PC-3 (cell line): ENCODE data around the gene ANKS1B. TPM values are rescaled to one million over a fixed set of nuclear protein-coding genes. Genes with fewer than 3 reads are reported as not detected.
"Not testable (repeated sequence)": the region's sequence is repeated elsewhere in the genome, so short reads cannot be mapped to it uniquely, and the experiment has no call there.

Experiments used
- ATAC-seq: fragments of 200-7000 bp; cut with Tn5 transposase; 2 replicates; pipeline ENCODE4 v1.9.1; 2020; ENCODE audit warnings: mild to moderate bottlenecking, moderate library complexity
- BruUV-seq: library from RNA; stranded (reverse); fragments of 400-500 nt; replicated peaks from 2 replicates; lab custom pipeline; 2021; lab: Mats Ljungman, UMichigan
- CTCF ChIA-PET: fragments of 300-600 bp; sonication (Branson Sonifier 250); formaldehyde crosslinking; loops from one replicate; lab custom pipeline; 2022; ENCODE audit warnings: antibody characterized with exemption; lab: Charles Lee
- POLR2A ChIA-PET: fragments of 300-600 bp; sonication (Branson Sonifier 250); formaldehyde crosslinking; loops from one replicate; lab custom pipeline; 2022; ENCODE audit warnings: antibody characterized with exemption; ENCODE audit not compliant: unreplicated experiment; lab: Charles Lee
- DNase-seq: peaks from one replicate; pipeline ENCODE4 v3.0.0-alpha.2; 2015
- H2AFZ ChIP-seq: fragments of 300-600 bp; sonication (generic); 2 replicates; pipeline ENCODE4 v1.6.0; 2016; ENCODE audit warnings: antibody characterized with exemption, low read length
- H3F3A ChIP-seq: fragments of 300-600 bp; sonication (generic); one replicate; pipeline ENCODE4 v1.6.0; 2017; ENCODE audit warnings: antibody characterized with exemption, low read length, control low read depth, mild to moderate bottlenecking; ENCODE audit not compliant: unreplicated experiment
- H3K27ac ChIP-seq: fragments of 300-600 bp; sonication (generic); 2 replicates; pipeline ENCODE4 v1.5.1; 2016; ENCODE audit warnings: mild to moderate bottlenecking, low read length
- H3K27me3 ChIP-seq: fragments of 300-600 bp; sonication (generic); 2 replicates; pipeline ENCODE4 v1.6.1; 2016; ENCODE audit warnings: low read length, mixed read lengths
- H3K36me3 ChIP-seq: fragments of 300-600 bp; sonication (generic); 2 replicates; pipeline ENCODE4 v1.6.1; 2016; ENCODE audit warnings: low read depth, mixed run types, low read length, mixed read lengths
- H3K4me1 ChIP-seq: fragments of 300-600 bp; sonication (generic); 2 replicates; pipeline ENCODE4 v1.5.1; 2016; ENCODE audit warnings: low read length; ENCODE audit not compliant: insufficient read depth
- H3K4me2 ChIP-seq: fragments of 300-600 bp; sonication (generic); 2 replicates; pipeline ENCODE4 v1.6.0; 2016; ENCODE audit warnings: low read length
- H3K4me3 ChIP-seq: fragments of 300-600 bp; sonication (generic); 2 replicates; pipeline ENCODE4 v1.5.1; 2016; ENCODE audit warnings: mild to moderate bottlenecking, low read length, mixed read lengths
- H3K79me2 ChIP-seq: fragments of 300-600 bp; sonication (generic); 2 replicates; pipeline ENCODE4 v1.6.1; 2017; ENCODE audit warnings: low read length, mixed read lengths
- H3K9ac ChIP-seq: fragments of 300-600 bp; sonication (generic); 2 replicates; pipeline ENCODE4 v1.6.0; 2016; ENCODE audit warnings: mild to moderate bottlenecking, low read length
- H3K9me2 ChIP-seq: fragments of 300-600 bp; sonication (generic); replicated peaks from 2 replicates; pipeline ENCODE4 v1.6.1; 2016; ENCODE audit warnings: mixed run types, low read length, mixed read lengths
- H3K9me3 ChIP-seq: fragments of 300-600 bp; sonication (generic); 2 replicates; pipeline ENCODE4 v1.6.1; 2016; ENCODE audit warnings: low read length, mixed read lengths
- H4K20me1 ChIP-seq: fragments of 300-600 bp; sonication (generic); 2 replicates; pipeline ENCODE4 v1.6.1; 2016; ENCODE audit warnings: low read length, mixed read lengths
- EZH2 ChIP-seq: fragments of 300-600 bp; sonication (generic); IDR thresholded peaks from one replicate; pipeline ENCODE4 v1.6.1; 2017; ENCODE audit warnings: antibody characterized with exemption, mild to moderate bottlenecking, low read length; ENCODE audit not compliant: unreplicated experiment
- EZH2phosphoT487 ChIP-seq: fragments of 300-600 bp; sonication (generic); IDR thresholded peaks from 2 replicates; pipeline ENCODE4 v1.6.1; 2018; ENCODE audit warnings: mild to moderate bottlenecking, antibody characterized with exemption, low read length, borderline replicate concordance
- intact Hi-C: fragments of 100-400 bp; cut with micrococcal nuclease; formaldehyde crosslinking; loops from 2 replicates; pipeline ENCODE4 v1.9.0; 2023
- total RNA-seq: library from RNA; depleted of rRNA; stranded (reverse); fragments of >200 nt; gene quantifications from 2 replicates; pipeline ENCODE4 v1.2.3, GENCODE V29; 2014
- TF ChIP-seq, protein P1 (sequence below): fragments of 300-600 bp; sonication (generic); conservative IDR thresholded peaks from 2 replicates; pipeline ENCODE4 v1.5.1; 2017; ENCODE audit warnings: antibody characterized with exemption, low read depth, mild to moderate bottlenecking, low read length

Gene ANKS1B
- total RNA-seq, 1 experiment from 2014 or later, result 0.07 TPM

DNA sequence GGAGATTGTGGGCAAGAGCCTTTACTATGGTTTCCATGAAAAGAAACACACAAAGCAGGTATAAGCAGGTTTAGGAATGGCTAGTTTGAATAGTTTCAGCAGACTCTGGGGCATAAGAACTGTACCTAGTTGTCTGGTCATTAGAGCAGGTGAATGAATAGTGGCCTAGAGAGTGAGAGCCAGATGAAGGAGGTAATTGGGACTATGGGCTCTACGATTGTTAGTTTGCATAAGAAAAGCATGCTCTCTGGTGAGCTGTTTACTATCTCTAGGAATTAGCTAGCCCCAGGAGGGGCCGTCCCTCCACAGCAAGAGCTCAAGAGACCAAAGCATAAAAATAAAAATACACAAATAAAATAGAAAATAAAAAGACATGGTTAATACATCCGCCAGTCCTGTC is 734.6 kb downstream of the ANKS1B start:
- POLR2A ChIA-PET, result no interaction called here
- Histone ChIP-seq H2AFZ (no peak overlapping the region), H3K27ac (no peak overlapping the region), H3K4me3 (no peak overlapping the region), H3K27me3 (peaks cover 19% of the 10 kb centered on the region; the same call in 1 of the 2 replicates), H3K9me2 (no peaks in the 10 kb centered on the region), H3K79me2 (no peaks in the 10 kb centered on the region), H3K36me3 (no peaks in the 10 kb centered on the region), H3K4me2 (no peak overlapping the region), H3K9ac (no peak overlapping the region), H4K20me1 (no peaks in the 10 kb centered on the region), H3K4me1 (no peaks in the 10 kb centered on the region), H3F3A (no peaks in the 10 kb centered on the region), H3K9me3 (no peaks in the 10 kb centered on the region)
- CTCF ChIA-PET, result no interaction called here
- no peak for ATAC-seq
- TF ChIP-seq, protein P1, sequence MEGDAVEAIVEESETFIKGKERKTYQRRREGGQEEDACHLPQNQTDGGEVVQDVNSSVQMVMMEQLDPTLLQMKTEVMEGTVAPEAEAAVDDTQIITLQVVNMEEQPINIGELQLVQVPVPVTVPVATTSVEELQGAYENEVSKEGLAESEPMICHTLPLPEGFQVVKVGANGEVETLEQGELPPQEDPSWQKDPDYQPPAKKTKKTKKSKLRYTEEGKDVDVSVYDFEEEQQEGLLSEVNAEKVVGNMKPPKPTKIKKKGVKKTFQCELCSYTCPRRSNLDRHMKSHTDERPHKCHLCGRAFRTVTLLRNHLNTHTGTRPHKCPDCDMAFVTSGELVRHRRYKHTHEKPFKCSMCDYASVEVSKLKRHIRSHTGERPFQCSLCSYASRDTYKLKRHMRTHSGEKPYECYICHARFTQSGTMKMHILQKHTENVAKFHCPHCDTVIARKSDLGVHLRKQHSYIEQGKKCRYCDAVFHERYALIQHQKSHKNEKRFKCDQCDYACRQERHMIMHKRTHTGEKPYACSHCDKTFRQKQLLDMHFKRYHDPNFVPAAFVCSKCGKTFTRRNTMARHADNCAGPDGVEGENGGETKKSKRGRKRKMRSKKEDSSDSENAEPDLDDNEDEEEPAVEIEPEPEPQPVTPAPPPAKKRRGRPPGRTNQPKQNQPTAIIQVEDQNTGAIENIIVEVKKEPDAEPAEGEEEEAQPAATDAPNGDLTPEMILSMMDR, result no peak
- TF ChIP-seq EZH2phosphoT487 (no peak), EZH2 (no peak)
- intact Hi-C loops, result no loop called here
- no TSS peak for BruUV-seq
- DNase-seq, result no peak

DNA sequence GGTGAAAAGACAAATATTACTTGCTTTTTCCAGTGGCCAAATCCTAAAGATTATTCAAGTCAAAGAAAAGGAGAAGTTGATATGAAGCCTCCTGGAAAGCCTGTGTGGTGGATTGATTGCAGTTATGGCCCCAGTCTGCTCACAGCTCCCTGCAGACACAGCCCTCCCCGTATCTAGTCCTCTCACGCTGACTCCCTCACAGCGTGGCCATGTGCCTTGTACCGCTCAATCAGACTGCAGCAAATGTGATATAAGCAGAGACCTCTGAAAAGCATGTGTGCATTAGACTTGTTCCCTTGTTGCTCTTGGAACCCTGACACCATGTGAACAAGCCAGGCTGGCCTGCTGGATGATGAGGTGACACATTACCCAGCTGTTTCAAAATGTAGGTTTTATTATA is 735.2 kb downstream of the ANKS1B start:
- no peaks in the 10 kb centered on the region for H4K20me1 ChIP-seq
- POLR2A ChIA-PET, result no interaction called here
- H3K9me2 ChIP-seq, result no peaks in the 10 kb centered on the region
- no peaks in the 10 kb centered on the region for H3K4me1 ChIP-seq
- H3K79me2 ChIP-seq, result no peaks in the 10 kb centered on the region
- no peak overlapping the region for H3K27ac ChIP-seq
- ATAC-seq, result no peak
- no peak overlapping the region for H3K4me2 ChIP-seq
- no peak overlapping the region for H3K4me3 ChIP-seq
- intact Hi-C loops, result no loop called here
- no peak overlapping the region for H3K9ac ChIP-seq
- no peaks in the 10 kb centered on the region for H3F3A ChIP-seq
- peaks cover 19% of the 10 kb centered on the region; the same call in 1 of the 2 replicates for H3K27me3 ChIP-seq
- CTCF ChIA-PET, result no interaction called here
- no peak overlapping the region for H2AFZ ChIP-seq
- H3K36me3 ChIP-seq, result no peaks in the 10 kb centered on the region
- no peaks in the 10 kb centered on the region for H3K9me3 ChIP-seq
- no peak for TF ChIP-seq EZH2
- TF ChIP-seq EZH2phosphoT487, result no peak
- TF ChIP-seq, protein P1, result no peak
- no TSS peak for BruUV-seq
- no peak for DNase-seq

DNA sequence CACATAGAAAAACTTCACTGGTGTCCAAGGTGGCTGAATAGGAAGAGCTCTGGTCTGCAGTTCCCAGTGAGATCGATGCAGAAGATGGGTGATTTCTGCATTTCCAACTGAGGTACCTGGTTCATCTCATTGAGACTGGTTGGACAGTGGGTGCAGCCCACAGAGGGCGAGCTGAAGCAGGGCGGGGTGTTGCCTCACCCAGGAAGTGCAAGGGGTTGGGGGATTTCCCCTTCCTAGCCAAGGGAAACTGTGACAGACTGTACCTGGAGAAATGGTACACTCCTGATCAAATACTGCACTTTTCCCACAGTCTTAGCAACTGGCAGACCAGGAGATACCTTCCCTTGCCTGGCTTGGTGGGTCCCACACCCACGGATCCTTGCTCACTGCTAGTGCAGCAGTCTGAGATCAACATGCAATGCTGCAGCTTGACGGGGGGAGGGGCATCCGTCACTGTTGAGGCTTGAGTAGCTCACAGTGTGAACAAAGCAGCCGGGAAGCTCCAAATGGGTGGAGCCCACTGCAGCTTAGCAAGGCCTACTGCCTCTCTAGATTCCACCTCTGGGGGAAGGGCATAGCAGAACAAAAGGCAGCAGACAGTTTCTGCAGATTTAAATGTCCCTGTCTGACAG is 746.7 kb downstream of the ANKS1B start:
- H3K9me3 ChIP-seq, H3K4me3 ChIP-seq, H3K36me3 ChIP-seq, H3K27me3 ChIP-seq, H3K79me2 ChIP-seq, DNase-seq, BruUV-seq, H3K4me2 ChIP-seq, CTCF ChIA-PET, H3K27ac ChIP-seq, intact Hi-C loops, H4K20me1 ChIP-seq, H3F3A ChIP-seq, H2AFZ ChIP-seq, ATAC-seq, H3K9ac ChIP-seq, H3K4me1 ChIP-seq, POLR2A ChIA-PET, H3K9me2 ChIP-seq: not testable (repeated sequence)
